ENCODE data around the gene MMP28.
A peak's percentile ranks its signal among the peaks of the same experiment; 100 is the strongest.

DNA sequence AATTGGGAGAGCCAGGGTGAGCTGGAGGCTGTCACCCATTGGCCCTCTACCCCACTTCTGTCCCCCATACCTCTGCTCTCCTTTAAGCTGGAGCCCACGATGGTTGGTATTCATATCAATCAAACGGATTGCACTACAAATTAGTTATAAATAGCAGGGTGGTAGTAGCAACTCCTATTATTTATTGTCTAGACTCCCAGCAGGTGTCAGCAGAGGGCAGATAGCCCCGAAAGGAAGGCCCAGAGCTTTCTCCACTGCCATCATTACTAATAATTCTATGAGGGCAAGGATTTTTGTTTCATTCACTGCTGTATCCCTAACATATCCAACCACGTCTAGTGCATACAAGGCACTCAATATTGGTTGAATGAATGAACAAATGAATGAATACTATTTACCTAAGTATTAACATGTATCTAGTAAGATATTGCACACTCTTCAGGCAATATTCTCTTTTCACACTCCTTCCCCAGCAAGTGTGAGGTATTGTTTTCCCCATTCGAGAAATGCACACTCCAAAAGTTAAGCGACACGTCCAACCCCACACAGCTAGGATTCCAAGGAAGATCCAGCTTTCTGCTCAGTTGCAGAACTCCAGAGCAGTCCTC is 28.4 kb downstream of the MMP28 start:
- peak in 5 of 6 experiments; percentile 46 to 71 (median 68) for TF ChIP-seq CTCF (IDR thresholded peaks at IDR 0.05)
- no peak for TF ChIP-seq POLR2A (IDR thresholded peaks at IDR 0.05)
